Skin epidermis (tissue), 12 donors: ENCODE measurements around the gene EFNA4.

Experiments used
- H3K27ac ChIP-seq, 21 experiments: fragments of 200-600 bp; sonication (generic) in 11 of 21; one replicate each; pipeline ENCODE4 v1.5.0; 2020; ENCODE audit warnings: mild to moderate bottlenecking in 3 of 21, inconsistent platforms in 2 of 21, moderate library complexity in 2 of 21
- H3K4me3 ChIP-seq, 7 experiments: fragments of 200-600 bp; sonication (generic) in 2 of 7; one replicate each; pipeline ENCODE4 v1.5.0; 2020; ENCODE audit warnings: inconsistent platforms in 2 of 7, mild to moderate bottlenecking in 2 of 7, moderate library complexity in 1 of 7

Gene EFNA4

GRCh38 chr1:155030899-155031298 is 32.6 kb upstream of the EFNA4 start:
- no peak overlapping the region for H3K4me3 ChIP-seq
- no peak overlapping the region for H3K27ac ChIP-seq

GRCh38 chr1:155032886-155033285 is 30.7 kb upstream of the EFNA4 start:
- no peak overlapping the region for H3K27ac ChIP-seq
- H3K4me3 ChIP-seq, result no peak overlapping the region

GRCh38 chr1:155033524-155033923 is 30.0 kb upstream of the EFNA4 start, which contains the start of the genes DCST1 and DCST2:
Gene DCST1 (plus strand): TSS chr1:155033824. CDS start chr1:155034037, 213 bp downstream.
Gene DCST2 (minus strand): TSS chr1:155033781. CDS start chr1:155033701, 80 bp downstream.
- no peak within 1 kb of the TSS for H3K27ac ChIP-seq
- no peak within 1 kb of the TSS for H3K4me3 ChIP-seq

- Histone ChIP-seq H3K27ac (no peak overlapping the region), H3K4me3 (no peak overlapping the region)
Observed at GRCh38 chr1:155034318-155035208, 29.0 kb upstream of the EFNA4 start.

- H3K27ac ChIP-seq, result no peak overlapping the region
Observed at GRCh38 chr1:155035936-155036335, 27.6 kb upstream of the EFNA4 start.

GRCh38 chr1:155037043-155037442 is 26.5 kb upstream of the EFNA4 start:
- Histone ChIP-seq H3K4me3 (no peak overlapping the region), H3K27ac (peak overlapping the region in 4 of 21 experiments; percentile 64 to 83 (median 74))

More at GRCh38 chr1:155035936-155036335, 27.6 kb upstream of the EFNA4 start:
- no peak overlapping the region for H3K4me3 ChIP-seq

- peak overlapping the region in 18 of 21 experiments; percentile 56 to 86 (median 68) for H3K27ac ChIP-seq
- no peak overlapping the region for H3K4me3 ChIP-seq
Observed at GRCh38 chr1:155037851-155038441, 25.6 kb upstream of the EFNA4 start.

- Histone ChIP-seq H3K4me3 (no peak overlapping the region), H3K27ac (peak overlapping the region in 20 of 21 experiments; percentile 32 to 86 (median 70))
Observed at GRCh38 chr1:155038602-155039307, 24.8 kb upstream of the EFNA4 start.

GRCh38 chr1:155039308-155039669 is 24.3 kb upstream of the EFNA4 start:
- H3K27ac ChIP-seq, result peak overlapping the region in 17 of 21 experiments; percentile 9 to 86 (median 64)
- no peak overlapping the region for H3K4me3 ChIP-seq

GRCh38 chr1:155040358-155041093 is 23.0 kb upstream of the EFNA4 start:
- Histone ChIP-seq H3K4me3 (no peak overlapping the region), H3K27ac (peak overlapping the region in 1 of 21 experiments; percentile 10)

- no peak overlapping the region for H3K27ac ChIP-seq
- no peak overlapping the region for H3K4me3 ChIP-seq
Observed at GRCh38 chr1:155042789-155043188, 20.8 kb upstream of the EFNA4 start.

GRCh38 chr1:155043301-155043702 is 20.2 kb upstream of the EFNA4 start:
- H3K27ac ChIP-seq, result no peak overlapping the region
- no peak overlapping the region for H3K4me3 ChIP-seq

- Histone ChIP-seq H3K27ac (peak overlapping the region in 1 of 21 experiments; percentile 10), H3K4me3 (no peak overlapping the region)
Observed at GRCh38 chr1:155043793-155044192, 19.7 kb upstream of the EFNA4 start.

GRCh38 chr1:155044365-155044764 is 19.2 kb upstream of the EFNA4 start:
- Histone ChIP-seq H3K4me3 (no peak overlapping the region), H3K27ac (peak overlapping the region in 4 of 21 experiments; percentile 11 to 43 (median 29))

GRCh38 chr1:155044812-155045657 is 18.5 kb upstream of the EFNA4 start:
- Histone ChIP-seq H3K27ac (peak overlapping the region in 4 of 21 experiments; percentile 11 to 43 (median 29)), H3K4me3 (no peak overlapping the region)

- H3K27ac ChIP-seq, result peak overlapping the region in 4 of 21 experiments; percentile 76 to 92 (median 86)
- H3K4me3 ChIP-seq, result no peak overlapping the region
Observed at GRCh38 chr1:155048449-155049334, 14.8 kb upstream of the EFNA4 start.
